Naive thymus-derived CD4-positive, alpha-beta T cell (primary cell): ENCODE measurements around the gene HES7. TPM values are rescaled to one million over a fixed set of nuclear protein-coding genes. Genes with fewer than 3 reads are reported as not detected.

ENCODE experiments used
- ATAC-seq: fragments of 150-1000 bp; cut with Tn5 transposase; 2 replicates; pipeline ENCODE4 v1.10.0; 2021; ENCODE audit warnings: mild to moderate bottlenecking, moderate library complexity
- CTCF ChIA-PET: fragments of 350-600 bp; sonication (Branson Sonifier 250); formaldehyde crosslinking; loops from one replicate; lab custom pipeline; 2021; ENCODE audit warnings: antibody characterized with exemption; lab: Charles Lee
- POLR2A ChIA-PET: fragments of 350-600 bp; sonication (Branson Sonifier 250); formaldehyde crosslinking; loops from one replicate; lab custom pipeline; 2021; ENCODE audit warnings: antibody characterized with exemption, inconsistent platforms; lab: Charles Lee
- DNase-seq, 9 donors: peaks; one replicate each; pipeline versions ENCODE4 v3.0.0 to v3.0.0-alpha.2; 2020 to 2022; ENCODE audit warnings: mixed read lengths in 1 of 9
- H3K27ac ChIP-seq: one replicate; pipeline ENCODE4 v1.7.0; 2013; ENCODE audit warnings: mild to moderate bottlenecking, low read depth, low read length, moderate library complexity
- H3K27me3 ChIP-seq, 2 donors: one replicate each; pipeline ENCODE4 v1.7.0; 2013; ENCODE audit warnings: low read length in 2 of 2, mild to moderate bottlenecking in 2 of 2, moderate library complexity in 2 of 2; ENCODE audit not compliant: control insufficient read depth in 2 of 2, insufficient read depth in 2 of 2
- H3K36me3 ChIP-seq, 3 experiments: 1 replicate in 2 of 3; 2 replicates in 1 of 3; pipeline ENCODE4 v1.7.0; 2013; ENCODE audit warnings: low read length in 3 of 3, mild to moderate bottlenecking in 3 of 3, moderate library complexity in 1 of 3; ENCODE audit not compliant: insufficient read depth in 3 of 3, control insufficient read depth in 2 of 3
- H3K4me1 ChIP-seq, 2 donors: one replicate each; pipeline ENCODE4 v1.7.0; 2013; ENCODE audit warnings: low read length in 2 of 2, mild to moderate bottlenecking in 2 of 2, moderate library complexity in 1 of 2; ENCODE audit not compliant: control insufficient read depth in 2 of 2, insufficient read depth in 2 of 2
- H3K4me3 ChIP-seq: 2 replicates; pipeline ENCODE4 v1.7.0; 2013; ENCODE audit warnings: mild to moderate bottlenecking, low read length
- H3K9me3 ChIP-seq, 3 experiments: 1 replicate in 2 of 3; 2 replicates in 1 of 3; pipeline ENCODE4 v1.7.0; 2013; ENCODE audit warnings: low read length in 3 of 3; ENCODE audit not compliant: control insufficient read depth in 2 of 3
- H3K27ac Mint-ChIP-seq, 9 donors: one replicate each; pipeline ENCODE4 v1.8.0; 2020 to 2022; ENCODE audit warnings: mixed read lengths in 9 of 9, mild to moderate bottlenecking in 8 of 9, moderate library complexity in 5 of 9, inconsistent platforms in 2 of 9
- H3K27me3 Mint-ChIP-seq, 5 donors: one replicate each; pipeline ENCODE4 v1.8.0; 2021 to 2022; ENCODE audit warnings: mixed read lengths in 5 of 5, mild to moderate bottlenecking in 1 of 5
- H3K36me3 Mint-ChIP-seq, 5 donors: one replicate each; pipeline ENCODE4 v1.8.0; 2020 to 2022; ENCODE audit warnings: mixed read lengths in 5 of 5, mild to moderate bottlenecking in 3 of 5, inconsistent platforms in 1 of 5
- H3K4me1 Mint-ChIP-seq, 7 donors: one replicate each; pipeline ENCODE4 v1.8.0; 2020 to 2022; ENCODE audit warnings: mixed read lengths in 7 of 7, mild to moderate bottlenecking in 3 of 7, inconsistent platforms in 1 of 7
- H3K4me3 Mint-ChIP-seq, 10 donors: one replicate each; pipeline ENCODE4 v1.8.0; 2020 to 2022; ENCODE audit warnings: mild to moderate bottlenecking in 10 of 10, mixed read lengths in 10 of 10, moderate library complexity in 6 of 10, inconsistent platforms in 2 of 10
- H3K9me3 Mint-ChIP-seq, 11 donors: one replicate each; pipeline ENCODE4 v1.8.0; 2020 to 2022; ENCODE audit warnings: mixed read lengths in 11 of 11, mild to moderate bottlenecking in 4 of 11, inconsistent platforms in 1 of 11, moderate library complexity in 1 of 11
- intact Hi-C, 2 donors: fragments of 100-400 bp; cut with micrococcal nuclease; formaldehyde crosslinking; loops; one replicate each; pipeline ENCODE4 v1.15.1; 2023
- polyA plus RNA-seq, 2 donors: library from polyadenylated mRNA; unstranded; fragments of 300-500 nt; fragmentation: Illumina TruSeq; gene quantifications; one replicate each; pipeline ENCODE4 v1.2.3, GENCODE V29; 2021
- total RNA-seq, 6 experiments: library from RNA in 5 of 6; stranded (reverse) in 5 of 6; gene quantifications; 1 replicate in 5 of 6; 2 replicates in 1 of 6; pipeline ENCODE4 v1.2.3 and lab custom pipeline; 2021 to 2026

Gene HES7
- total and polyA plus RNA-seq, 7 experiments from 2014 or later: 0.22 to 0.98 (median 0.41) TPM; not detected in 2

GRCh38 chr17:8147141-8147804 is 23.4 kb upstream of the HES7 start:
- ATAC-seq: no peak
- H3K27me3 Mint-ChIP-seq: no peaks in the 10 kb centered on the region
- peaks cover 30 to 83% (median 47%) of the 10 kb centered on the region in 3 experiments for H3K36me3 ChIP-seq
- H3K9me3 ChIP-seq: no peaks in the 10 kb centered on the region
- ChIA-PET CTCF (interaction anchor here (0.5 kb wide), 1 partner anchor 63 kb away, joined by 5 read pairs; the partner anchor contains the start of gene AURKB), POLR2A (interaction anchor here (0.9 to 3.3 kb wide), 8 partner anchors 9 to 74 kb away, joined by 3 to 16 read pairs (median 5); partner anchors contain the start of gene AURKB)
- H3K27ac Mint-ChIP-seq: peak overlapping the region in 6 of 9 donors; percentile 32 to 73 (median 60)
- H3K4me3 Mint-ChIP-seq: peak overlapping the region in 2 of 10 donors; percentile 35 to 57
- DNase-seq: peak in 1 of 9 donors; percentile 4
- peaks cover 6 to 45% (median 14%) of the 10 kb centered on the region in 5 donors for H3K36me3 Mint-ChIP-seq
- peaks cover 0 to 34% (median 17%) of the 10 kb centered on the region in 7 donors for H3K4me1 Mint-ChIP-seq
- H3K27me3 ChIP-seq: no peaks in the 10 kb centered on the region
- H3K9me3 Mint-ChIP-seq: peaks cover 0 to 35% (median 0%) of the 10 kb centered on the region in 11 donors
- H3K4me1 ChIP-seq: peaks cover 14 to 21% of the 10 kb centered on the region in 2 donors
- intact Hi-C loops: no loop called here
- no peak overlapping the region for H3K4me3 ChIP-seq
- H3K27ac ChIP-seq: no peak overlapping the region

GRCh38 chr17:8146381-8147140 is 22.7 kb upstream of the HES7 start:
- Histone ChIP-seq H3K27me3 (no peaks in the 10 kb centered on the region), H3K4me3 (no peak overlapping the region), H3K27ac (no peak overlapping the region), H3K4me1 (peaks cover 13 to 14% of the 10 kb centered on the region in 2 donors), H3K36me3 (peaks cover 30 to 90% (median 48%) of the 10 kb centered on the region in 3 experiments), H3K9me3 (no peaks in the 10 kb centered on the region)
- Mint-ChIP-seq H3K27me3 (no peaks in the 10 kb centered on the region), H3K4me1 (peaks cover 0 to 28% (median 12%) of the 10 kb centered on the region in 7 donors), H3K36me3 (peaks cover 9 to 51% (median 15%) of the 10 kb centered on the region in 5 donors), H3K4me3 (no peak overlapping the region), H3K9me3 (peaks cover 0 to 38% (median 0%) of the 10 kb centered on the region in 11 donors), H3K27ac (peak overlapping the region in 8 of 9 donors; percentile 32 to 81 (median 62))
- intact Hi-C loops: no loop called here
- no peak for DNase-seq
- no peak for ATAC-seq
- ChIA-PET CTCF (no interaction called here), POLR2A (interaction anchor here (0.8 to 3.3 kb wide), 4 partner anchors 9 to 64 kb away, joined by 3 to 16 read pairs (median 4); partner anchors contain the start of gene AURKB)

- Histone ChIP-seq H3K27me3 (no peaks in the 10 kb centered on the region), H3K36me3 (peaks cover 30 to 98% (median 48%) of the 10 kb centered on the region in 3 experiments), H3K27ac (no peak overlapping the region), H3K4me1 (peaks cover 10% of the 10 kb centered on the region in 2 donors), H3K4me3 (no peak overlapping the region), H3K9me3 (no peaks in the 10 kb centered on the region)
- ChIA-PET CTCF (no interaction called here), POLR2A (interaction anchor here (0.7 to 3.3 kb wide), 7 partner anchors 10 to 231 kb away, joined by 3 to 16 read pairs (median 3); no protein-coding TSS in a partner anchor)
- intact Hi-C loops: no loop called here
- H3K36me3 Mint-ChIP-seq: peaks cover 14 to 58% (median 15%) of the 10 kb centered on the region in 5 donors
- ATAC-seq: no peak
- peak overlapping the region in 4 of 9 donors; percentile 19 to 68 (median 45) for H3K27ac Mint-ChIP-seq
- DNase-seq: no peak
- H3K4me3 Mint-ChIP-seq: peak overlapping the region in 1 of 10 donors; percentile 48
- H3K9me3 Mint-ChIP-seq: peaks cover 0 to 38% (median 0%) of the 10 kb centered on the region in 11 donors
- H3K27me3 Mint-ChIP-seq: no peaks in the 10 kb centered on the region
- H3K4me1 Mint-ChIP-seq: peaks cover 0 to 24% (median 8%) of the 10 kb centered on the region in 7 donors
Observed at GRCh38 chr17:8145811-8146210, 21.9 kb upstream of the HES7 start.

GRCh38 chr17:8144401-8145231 is 20.7 kb upstream of the HES7 start:
- Mint-ChIP-seq H3K27me3 (no peaks in the 10 kb centered on the region), H3K9me3 (peaks cover 0 to 38% (median 0%) of the 10 kb centered on the region in 11 donors), H3K27ac (peak overlapping the region in 2 of 9 donors; percentile 56 to 76), H3K4me1 (peaks cover 0 to 21% (median 4%) of the 10 kb centered on the region in 7 donors), H3K4me3 (peak overlapping the region in 1 of 10 donors; percentile 34), H3K36me3 (peaks cover 14 to 56% (median 15%) of the 10 kb centered on the region in 5 donors)
- intact Hi-C loops: no loop called here
- DNase-seq: peak in 5 of 9 donors; percentile 3 to 20 (median 15)
- Histone ChIP-seq H3K4me1 (peaks cover 0 to 6% of the 10 kb centered on the region in 2 donors), H3K9me3 (no peaks in the 10 kb centered on the region), H3K36me3 (peaks cover 25 to 95% (median 39%) of the 10 kb centered on the region in 3 experiments), H3K27ac (no peak overlapping the region), H3K4me3 (no peak overlapping the region), H3K27me3 (no peaks in the 10 kb centered on the region)
- ChIA-PET CTCF (interaction anchor here (0.6 kb wide), 1 partner anchor 184 kb away, joined by 3 read pairs; no protein-coding TSS in a partner anchor), POLR2A (interaction anchor here (0.7 to 3.3 kb wide), 6 partner anchors 9 to 233 kb away, joined by 3 to 16 read pairs (median 4); no protein-coding TSS in a partner anchor)
- no peak for ATAC-seq

- ATAC-seq (no peak), DNase-seq (peak in 5 of 9 donors; percentile 5 to 33 (median 16))
- Mint-ChIP-seq H3K27me3 (peaks cover 0 to 2% (median 0%) of the 10 kb centered on the region in 5 donors), H3K9me3 (peaks cover 0 to 35% (median 0%) of the 10 kb centered on the region in 11 donors), H3K4me1 (peaks cover 0 to 21% (median 4%) of the 10 kb centered on the region in 7 donors), H3K4me3 (peak overlapping the region in 1 of 10 donors; percentile 12), H3K27ac (peak overlapping the region in 5 of 9 donors; percentile 51 to 76 (median 68)), H3K36me3 (peaks cover 14 to 52% (median 14%) of the 10 kb centered on the region in 5 donors)
- POLR2A ChIA-PET: interaction anchor here (0.5 to 2.4 kb wide), 4 partner anchors 10 to 92 kb away, joined by 3 to 8 read pairs (median 4); no protein-coding TSS in a partner anchor
- Histone ChIP-seq H3K27ac (no peak overlapping the region), H3K4me3 (no peak overlapping the region), H3K27me3 (no peaks in the 10 kb centered on the region), H3K4me1 (peaks cover 0 to 9% of the 10 kb centered on the region in 2 donors), H3K36me3 (peaks cover 21 to 87% (median 34%) of the 10 kb centered on the region in 3 experiments), H3K9me3 (no peaks in the 10 kb centered on the region)
- intact Hi-C loops: no loop called here
- CTCF ChIA-PET: interaction anchor here (0.6 to 2.3 kb wide), 3 partner anchors 14 to 184 kb away, joined by 3 to 4 read pairs (median 4); no protein-coding TSS in a partner anchor
Observed at GRCh38 chr17:8143581-8144400, 19.9 kb upstream of the HES7 start.
